ENCODE data around the gene MED31. TPM values are rescaled to one million over a fixed set of nuclear protein-coding genes. Genes with fewer than 3 reads are reported as not detected.

MED31 gene
- polyA plus RNA-seq, 2 of the 4 experiments (the other 2 are of a cell fraction) = 32.2 to 49.0 TPM

DNA sequence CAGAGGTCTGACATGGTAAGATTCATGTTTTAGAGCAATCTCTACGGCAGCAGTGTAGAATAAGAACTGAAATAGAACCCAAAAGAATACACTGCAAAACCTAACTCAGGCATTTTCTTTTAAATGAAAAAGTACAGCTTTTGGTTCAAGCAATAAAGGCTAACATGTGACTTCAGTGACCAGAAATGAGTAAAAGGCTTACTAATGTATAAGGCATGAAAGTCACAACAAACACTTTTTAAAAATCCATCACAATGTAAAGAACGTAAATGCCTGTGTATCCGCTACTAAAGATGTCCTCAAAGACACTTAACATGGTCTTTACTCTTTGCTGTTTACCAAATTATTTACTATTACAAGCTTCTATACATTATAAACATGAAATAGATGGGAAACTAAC, 27.5 kb downstream of the MED31 start (continued):
- TF ChIP-seq CHD4 (IDR thresholded peaks at IDR 0.05; ENCODE audit: borderline replicate concordance) (no peak), EHF (CRISPR knock-in tag; IDR thresholded peaks at IDR 0.05) (no peak), MAZ (IDR thresholded peaks at IDR 0.05; ENCODE audit: borderline replicate concordance, low read depth, low read length) (no peak), POLR2A (IDR thresholded peaks at IDR 0.05; ENCODE audit: low read length) (no peak)

DNA sequence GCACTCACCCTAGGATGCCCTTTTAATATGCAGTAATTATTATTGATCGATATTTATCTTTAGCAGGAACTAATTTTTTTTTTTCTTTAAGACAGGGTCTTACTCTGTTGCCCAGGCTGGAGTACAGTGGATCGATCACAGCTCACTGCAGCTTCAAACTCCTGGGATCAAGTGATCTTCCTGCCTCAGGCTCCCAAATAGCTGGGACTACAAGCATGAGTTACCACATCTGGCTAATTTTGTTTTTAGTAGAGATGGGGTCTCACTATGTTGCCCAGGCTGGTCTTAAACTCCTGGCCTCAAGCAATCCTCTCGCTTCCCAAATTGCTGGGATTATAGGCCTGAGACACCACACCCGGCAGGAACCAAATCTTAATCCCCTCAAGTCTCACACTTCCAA, 40.2 kb downstream of the MED31 start:
- DNase-seq (ENCODE audit: low read depth in 1 of 2, low spot score in 1 of 2) = no peak
- ChIA-PET POLR2A (no interaction called here), CTCF (interaction anchor here (1.9 to 6.1 kb wide), 2 partner anchors 11 to 138 kb away, joined by 6 to 40 read pairs; no protein-coding TSS in a partner anchor)
- H3K27ac ChIP-seq = no peak overlapping the region
- no peak overlapping the region for H3K4me3 ChIP-seq
- FAIRE-seq = no peak
- no peak for ATAC-seq
- H3K4me2 ChIP-seq = no peak overlapping the region
- 96% methylated on average over 4 of the region's 4 CpGs for WGBS (ENCODE audit: missing lambda C conversion rate)
- no peaks in the 10 kb centered on the region for H3K9me3 ChIP-seq
- H3K4me1 ChIP-seq = peaks cover 12% of the 10 kb centered on the region
- TF ChIP-seq RFX5 (IDR thresholded peaks at IDR 0.05) (no peak), HEYL (CRISPR knock-in tag; IDR thresholded peaks at IDR 0.05) (no peak), EP300 (IDR thresholded peaks at IDR 0.05) (no peak), FOSL2 (IDR thresholded peaks at IDR 0.05) (no peak), FOSL2 (CRISPR knock-in tag; IDR thresholded peaks at IDR 0.05) (no peak), JUNB (IDR thresholded peaks at IDR 0.05) (no peak), KDM1A (IDR thresholded peaks at IDR 0.05; ENCODE audit: low read depth) (no peak), RAD21 (conservative IDR thresholded peaks at IDR 0.05 in 1 of 2, IDR thresholded peaks at IDR 0.05 in 1 of 2) (no peak), CBX8 (IDR thresholded peaks at IDR 0.05) (no peak), FOXS1 (CRISPR knock-in tag; IDR thresholded peaks at IDR 0.05) (no peak), SMC3 (IDR thresholded peaks at IDR 0.05) (no peak), GATA3 (IDR thresholded peaks at IDR 0.05; ENCODE audit: borderline replicate concordance) (no peak), ZSCAN20 (CRISPR knock-in tag; IDR thresholded peaks at IDR 0.05) (no peak), JUN (IDR thresholded peaks at IDR 0.05) (no peak), RNF2 (IDR thresholded peaks at IDR 0.05; ENCODE audit: borderline replicate concordance, low read depth) (no peak), HDAC2 (IDR thresholded peaks at IDR 0.05) (no peak), CEBPB (IDR thresholded peaks at IDR 0.05) (no peak)
- TF ChIP-seq, protein P1, sequence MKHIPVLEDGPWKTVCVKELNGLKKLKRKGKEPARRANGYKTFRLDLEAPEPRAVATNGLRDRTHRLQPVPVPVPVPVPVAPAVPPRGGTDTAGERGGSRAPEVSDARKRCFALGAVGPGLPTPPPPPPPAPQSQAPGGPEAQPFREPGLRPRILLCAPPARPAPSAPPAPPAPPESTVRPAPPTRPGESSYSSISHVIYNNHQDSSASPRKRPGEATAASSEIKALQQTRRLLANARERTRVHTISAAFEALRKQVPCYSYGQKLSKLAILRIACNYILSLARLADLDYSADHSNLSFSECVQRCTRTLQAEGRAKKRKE (CRISPR knock-in tag; IDR thresholded peaks at IDR 0.05; ENCODE audit: low read depth) = no peak
- TF ChIP-seq, protein P2, sequence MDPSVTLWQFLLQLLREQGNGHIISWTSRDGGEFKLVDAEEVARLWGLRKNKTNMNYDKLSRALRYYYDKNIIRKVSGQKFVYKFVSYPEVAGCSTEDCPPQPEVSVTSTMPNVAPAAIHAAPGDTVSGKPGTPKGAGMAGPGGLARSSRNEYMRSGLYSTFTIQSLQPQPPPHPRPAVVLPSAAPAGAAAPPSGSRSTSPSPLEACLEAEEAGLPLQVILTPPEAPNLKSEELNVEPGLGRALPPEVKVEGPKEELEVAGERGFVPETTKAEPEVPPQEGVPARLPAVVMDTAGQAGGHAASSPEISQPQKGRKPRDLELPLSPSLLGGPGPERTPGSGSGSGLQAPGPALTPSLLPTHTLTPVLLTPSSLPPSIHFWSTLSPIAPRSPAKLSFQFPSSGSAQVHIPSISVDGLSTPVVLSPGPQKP (IDR thresholded peaks at IDR 0.05; ENCODE audit: low read depth, low read length) = no peak
- TF ChIP-seq, protein P3, sequence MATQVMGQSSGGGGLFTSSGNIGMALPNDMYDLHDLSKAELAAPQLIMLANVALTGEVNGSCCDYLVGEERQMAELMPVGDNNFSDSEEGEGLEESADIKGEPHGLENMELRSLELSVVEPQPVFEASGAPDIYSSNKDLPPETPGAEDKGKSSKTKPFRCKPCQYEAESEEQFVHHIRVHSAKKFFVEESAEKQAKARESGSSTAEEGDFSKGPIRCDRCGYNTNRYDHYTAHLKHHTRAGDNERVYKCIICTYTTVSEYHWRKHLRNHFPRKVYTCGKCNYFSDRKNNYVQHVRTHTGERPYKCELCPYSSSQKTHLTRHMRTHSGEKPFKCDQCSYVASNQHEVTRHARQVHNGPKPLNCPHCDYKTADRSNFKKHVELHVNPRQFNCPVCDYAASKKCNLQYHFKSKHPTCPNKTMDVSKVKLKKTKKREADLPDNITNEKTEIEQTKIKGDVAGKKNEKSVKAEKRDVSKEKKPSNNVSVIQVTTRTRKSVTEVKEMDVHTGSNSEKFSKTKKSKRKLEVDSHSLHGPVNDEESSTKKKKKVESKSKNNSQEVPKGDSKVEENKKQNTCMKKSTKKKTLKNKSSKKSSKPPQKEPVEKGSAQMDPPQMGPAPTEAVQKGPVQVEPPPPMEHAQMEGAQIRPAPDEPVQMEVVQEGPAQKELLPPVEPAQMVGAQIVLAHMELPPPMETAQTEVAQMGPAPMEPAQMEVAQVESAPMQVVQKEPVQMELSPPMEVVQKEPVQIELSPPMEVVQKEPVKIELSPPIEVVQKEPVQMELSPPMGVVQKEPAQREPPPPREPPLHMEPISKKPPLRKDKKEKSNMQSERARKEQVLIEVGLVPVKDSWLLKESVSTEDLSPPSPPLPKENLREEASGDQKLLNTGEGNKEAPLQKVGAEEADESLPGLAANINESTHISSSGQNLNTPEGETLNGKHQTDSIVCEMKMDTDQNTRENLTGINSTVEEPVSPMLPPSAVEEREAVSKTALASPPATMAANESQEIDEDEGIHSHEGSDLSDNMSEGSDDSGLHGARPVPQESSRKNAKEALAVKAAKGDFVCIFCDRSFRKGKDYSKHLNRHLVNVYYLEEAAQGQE (IDR thresholded peaks at IDR 0.05) = no peak
